M059J (cell line): ENCODE measurements around the gene LAMB2. TPM values are rescaled to one million over a fixed set of nuclear protein-coding genes. Genes with fewer than 3 reads are reported as not detected.

Experiments used
- DNase-seq: peaks from one replicate; pipeline ENCODE4 v3.0.0-alpha.2; 2012; ENCODE audit warnings: low read depth
- total RNA-seq: library from RNA; depleted of rRNA; stranded (reverse); fragments of >200 nt; shearing (Covaris generic); gene quantifications from 2 replicates; pipeline ENCODE4 v1.2.3, GENCODE V29; 2014

The LAMB2 gene
- total RNA-seq, 1 experiment from 2014 or later = 329 TPM

GRCh38 chr3:49161808-49162530 lies 29.1 kb upstream of the LAMB2 start:
- DNase-seq = no peak

- no peak for DNase-seq
These were observed 28.3 kb upstream of the LAMB2 start for GRCh38 chr3:49161197-49161596.

GRCh38 chr3:49158792-49159191 lies 25.9 kb upstream of the LAMB2 start:
- DNase-seq = no peak

DNA sequence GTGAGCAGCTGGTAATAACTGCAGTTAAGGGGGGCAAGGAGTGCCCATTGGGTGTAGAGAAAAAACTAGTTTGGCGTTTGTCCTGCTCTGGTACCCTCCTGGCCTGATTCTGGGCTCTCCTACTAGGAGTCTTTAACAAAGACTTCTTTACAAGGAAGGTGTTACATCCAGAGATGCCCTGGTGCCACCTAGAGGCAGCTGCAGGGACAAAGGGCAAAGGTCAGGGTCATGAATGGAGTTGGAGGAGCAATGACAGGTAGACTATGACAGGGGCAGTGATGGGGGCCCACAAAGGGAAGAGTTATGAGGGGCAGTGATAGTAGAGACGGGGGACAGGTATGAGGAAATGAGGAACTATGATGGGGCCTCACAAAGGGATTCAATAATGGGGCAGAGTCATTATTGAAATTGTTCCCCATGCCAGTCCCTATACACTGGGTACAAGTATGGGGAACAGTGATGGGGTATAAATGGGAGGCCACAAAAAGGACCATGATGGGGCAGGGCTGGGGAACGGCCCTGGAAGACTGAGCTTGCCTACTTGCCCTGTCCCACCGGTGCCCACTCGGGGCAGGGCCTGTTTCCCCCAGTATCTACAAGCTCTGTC lies 25.4 kb upstream of the LAMB2 start:
- peak; percentile 39 for DNase-seq

- DNase-seq = no peak
These were observed 24.4 kb upstream of the LAMB2 start for GRCh38 chr3:49157289-49157688.

- DNase-seq = no peak
These were observed 20.6 kb upstream of the LAMB2 start for GRCh38 chr3:49153349-49153912.

- DNase-seq = no peak
These were observed 18.8 kb upstream of the LAMB2 start for GRCh38 chr3:49151610-49152009.

GRCh38 chr3:49148159-49148558 lies 15.3 kb upstream of the LAMB2 start:
- DNase-seq = no peak

DNA sequence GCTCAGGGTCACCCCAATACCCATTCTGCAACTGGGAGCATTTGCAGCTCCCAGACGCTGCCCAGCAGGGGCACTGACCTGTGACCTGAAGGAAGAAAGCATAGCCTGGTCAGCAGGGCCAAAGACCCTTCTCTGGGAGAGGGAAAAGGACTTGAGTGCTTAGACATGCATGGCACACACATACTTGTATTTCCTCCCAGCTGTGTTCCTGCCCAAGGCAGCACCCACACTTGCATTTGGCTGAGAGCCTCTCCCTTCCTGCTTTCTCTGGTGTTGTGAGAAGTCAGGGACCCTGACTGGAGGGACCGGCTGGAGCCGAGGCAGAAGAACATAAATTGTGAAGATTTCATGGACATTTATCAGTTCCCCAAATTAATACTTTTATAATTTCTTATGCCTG lies 7.2 kb upstream of the LAMB2 start:
- no peak for DNase-seq

DNA sequence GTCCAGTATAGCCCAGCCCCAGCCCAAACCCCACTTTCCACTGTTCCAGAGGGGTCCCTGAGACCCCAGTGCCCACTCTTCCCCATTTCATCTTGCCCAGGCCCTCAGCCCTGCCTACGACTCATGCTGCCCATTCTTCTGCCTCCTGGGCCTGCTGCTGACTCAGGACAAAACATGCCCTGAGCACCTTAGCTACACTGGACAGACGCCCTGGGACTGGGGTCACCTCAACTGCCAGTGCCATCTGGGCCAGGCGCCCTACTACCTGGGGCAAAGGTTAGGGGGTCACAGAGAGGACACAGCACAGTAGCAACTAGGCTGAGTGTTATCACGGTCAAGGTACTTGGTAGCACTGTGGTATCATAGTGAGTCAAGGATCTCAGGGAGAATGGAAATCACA lies 2.6 kb upstream of the LAMB2 start:
- peak; percentile 37 for DNase-seq

DNA sequence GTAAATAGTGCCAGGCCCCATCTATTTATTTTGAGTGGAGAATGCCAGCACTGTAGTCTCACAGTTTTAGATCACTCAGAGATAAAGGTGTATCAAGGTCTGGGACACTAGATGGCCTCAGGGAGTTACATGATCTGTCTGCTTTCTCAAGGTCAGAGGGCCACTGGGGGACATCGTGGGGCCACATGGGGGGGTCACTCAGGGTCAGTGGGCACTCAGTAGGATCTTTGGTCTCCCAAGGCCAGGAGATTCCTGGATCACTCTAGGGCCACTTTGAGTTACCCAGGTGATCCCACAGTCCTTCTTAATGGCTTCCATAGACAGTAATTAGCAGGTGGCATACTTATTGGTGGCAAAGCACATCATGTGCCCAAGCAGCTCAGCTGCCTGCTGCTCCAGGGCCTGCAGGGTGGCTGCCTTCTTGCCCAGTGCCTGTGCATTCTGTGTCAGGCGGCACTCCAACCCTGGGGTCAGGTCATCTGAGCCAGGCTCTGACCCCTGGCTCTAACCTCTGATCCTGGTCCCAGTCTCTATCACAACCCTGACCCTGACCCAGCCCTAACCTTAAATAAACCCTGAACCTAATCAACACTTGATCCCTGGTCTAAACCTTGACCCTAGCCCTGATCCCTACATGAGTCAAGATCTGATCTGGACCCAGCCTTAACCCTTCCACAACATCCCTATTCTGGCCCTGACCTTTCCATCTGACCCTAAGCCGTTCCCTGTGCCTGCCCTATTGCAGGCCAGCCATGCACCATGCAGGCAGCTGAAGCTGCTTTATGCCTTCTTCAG lies 1.8 kb upstream of the LAMB2 start:
- peak; percentile 28 for DNase-seq

DNA sequence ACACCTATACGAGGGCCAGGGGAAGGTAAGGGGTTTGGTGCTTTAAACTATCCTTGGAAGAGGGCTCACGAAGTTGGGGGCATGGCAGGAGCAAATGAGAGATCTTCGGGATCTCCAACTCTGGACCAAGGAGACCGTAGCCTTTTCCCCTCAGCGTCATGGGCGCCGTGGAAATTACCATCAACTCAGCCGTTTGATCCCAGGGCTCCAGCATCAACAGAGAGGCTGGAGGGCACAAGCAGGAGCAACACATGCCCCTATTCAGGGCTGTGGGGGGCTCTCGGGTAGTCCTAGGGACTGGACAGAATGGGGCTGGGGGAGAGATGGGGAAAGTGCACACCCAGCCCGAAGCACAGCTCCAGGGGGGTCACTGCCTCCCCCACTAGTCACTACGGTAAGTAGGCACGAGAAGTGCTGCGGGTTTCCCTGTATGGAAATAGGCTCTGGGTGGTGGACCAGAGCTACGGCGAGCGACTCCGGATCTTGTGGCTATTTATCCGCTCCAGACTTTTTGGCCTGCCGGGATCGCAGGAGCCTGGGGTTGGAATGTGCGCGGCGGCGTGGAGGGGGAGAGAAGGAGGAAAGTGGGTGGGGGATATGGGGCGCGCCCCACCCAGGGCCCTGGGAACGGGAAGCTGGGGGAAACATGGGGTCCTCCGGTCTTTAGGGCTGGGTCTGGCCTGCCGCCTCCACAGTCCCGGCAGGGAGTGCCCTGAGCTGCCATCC lies 539 bp upstream of the LAMB2 start:
- peak; percentile 82 for DNase-seq

DNA sequence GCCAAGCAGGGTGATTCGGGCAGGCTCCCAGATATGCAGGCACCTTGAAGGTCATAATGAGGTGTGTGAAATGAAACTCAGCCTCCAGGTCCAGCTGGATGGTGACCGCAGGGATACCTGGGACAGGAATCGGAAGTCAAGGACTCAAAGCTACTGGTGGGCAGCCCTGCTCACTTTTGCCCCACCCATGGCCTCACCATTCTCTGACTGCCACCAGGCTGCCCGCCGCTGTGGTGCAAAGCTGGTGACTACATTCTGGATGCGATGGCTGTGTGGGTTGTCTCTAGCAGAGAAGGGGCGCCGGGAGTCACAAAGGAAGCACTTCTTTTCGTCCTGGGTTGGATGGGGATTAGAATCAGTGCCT lies 795 bp downstream of the LAMB2 start:
- DNase-seq = no peak

- DNase-seq = no peak
These were observed 1.3 kb downstream of the LAMB2 start for GRCh38 chr3:49131576-49131975.

DNA sequence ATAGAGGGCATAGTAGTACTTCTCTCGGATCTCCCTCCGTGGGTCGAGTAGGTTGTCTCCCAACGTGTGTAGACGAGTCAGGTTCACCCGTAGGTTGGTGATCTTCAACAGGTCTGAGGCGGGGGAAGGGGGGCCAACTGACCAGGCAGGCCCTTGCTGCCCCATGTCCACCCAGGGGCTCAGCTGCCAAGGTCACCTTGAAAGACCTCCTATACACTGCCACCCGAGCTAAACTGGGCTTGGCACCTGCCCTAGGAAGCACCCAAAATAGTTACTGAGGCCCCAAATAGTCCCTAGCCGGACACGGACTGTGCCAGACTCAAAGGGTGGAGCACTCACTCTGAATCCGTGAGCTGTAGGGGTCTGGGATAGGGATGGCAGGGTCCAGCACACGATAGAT lies 1.8 kb downstream of the LAMB2 start:
- DNase-seq = no peak

DNA sequence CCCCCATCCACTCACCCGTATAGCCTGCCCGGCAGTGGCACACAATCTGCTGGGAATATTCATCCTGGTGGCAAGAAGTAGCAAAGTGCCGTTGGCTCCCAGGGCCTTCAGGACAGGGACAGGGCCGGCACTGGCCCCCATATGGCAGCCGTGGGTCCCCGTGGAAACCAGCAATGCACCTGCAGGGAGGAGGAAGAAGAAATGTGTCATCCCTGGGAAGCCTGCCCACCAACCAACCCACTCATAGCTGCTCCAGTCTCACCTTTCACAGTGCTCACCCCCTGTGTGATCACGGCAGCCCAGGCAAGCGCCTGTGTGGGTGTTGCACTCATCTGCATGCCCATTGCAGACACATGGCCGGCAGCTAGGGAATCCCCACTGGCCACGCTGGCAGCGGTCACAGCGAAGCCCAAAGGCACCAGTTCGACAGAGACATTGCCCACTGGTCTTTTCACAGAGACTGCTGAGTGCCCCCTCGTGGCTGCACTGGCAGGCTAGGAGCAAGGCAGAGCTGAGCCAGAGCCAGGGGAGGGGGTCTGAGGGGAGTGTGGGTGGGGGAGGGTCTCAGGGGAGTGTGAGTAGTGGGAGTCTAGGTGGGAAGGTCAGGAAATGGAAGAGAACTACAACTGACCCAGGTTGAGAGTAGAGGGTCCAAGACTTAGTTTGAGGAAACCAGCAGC lies 7.7 kb downstream of the LAMB2 start:
- DNase-seq = no peak

GRCh38 chr3:49124203-49124602 lies 8.6 kb downstream of the LAMB2 start:
- DNase-seq = no peak

DNA sequence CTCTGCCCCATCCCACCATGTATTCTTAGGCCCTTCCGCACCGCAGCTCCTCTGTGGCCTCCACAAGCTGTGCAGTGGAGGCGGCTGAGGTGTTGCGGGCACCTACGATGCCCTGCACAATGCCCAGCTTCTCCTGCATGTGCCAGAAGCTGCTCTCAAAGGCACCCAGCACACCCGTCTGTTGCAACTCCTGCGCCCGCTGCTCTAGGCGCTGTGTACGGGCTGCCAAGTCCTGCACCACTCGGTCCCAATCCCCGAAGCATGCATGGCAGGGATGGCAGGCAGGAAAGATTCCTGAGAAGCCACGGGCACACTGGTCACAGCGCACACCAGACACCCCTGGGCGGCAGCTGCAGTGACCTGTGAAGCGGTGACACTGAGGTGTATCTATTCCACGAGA lies 9.2 kb downstream of the LAMB2 start:
- DNase-seq = no peak

DNA sequence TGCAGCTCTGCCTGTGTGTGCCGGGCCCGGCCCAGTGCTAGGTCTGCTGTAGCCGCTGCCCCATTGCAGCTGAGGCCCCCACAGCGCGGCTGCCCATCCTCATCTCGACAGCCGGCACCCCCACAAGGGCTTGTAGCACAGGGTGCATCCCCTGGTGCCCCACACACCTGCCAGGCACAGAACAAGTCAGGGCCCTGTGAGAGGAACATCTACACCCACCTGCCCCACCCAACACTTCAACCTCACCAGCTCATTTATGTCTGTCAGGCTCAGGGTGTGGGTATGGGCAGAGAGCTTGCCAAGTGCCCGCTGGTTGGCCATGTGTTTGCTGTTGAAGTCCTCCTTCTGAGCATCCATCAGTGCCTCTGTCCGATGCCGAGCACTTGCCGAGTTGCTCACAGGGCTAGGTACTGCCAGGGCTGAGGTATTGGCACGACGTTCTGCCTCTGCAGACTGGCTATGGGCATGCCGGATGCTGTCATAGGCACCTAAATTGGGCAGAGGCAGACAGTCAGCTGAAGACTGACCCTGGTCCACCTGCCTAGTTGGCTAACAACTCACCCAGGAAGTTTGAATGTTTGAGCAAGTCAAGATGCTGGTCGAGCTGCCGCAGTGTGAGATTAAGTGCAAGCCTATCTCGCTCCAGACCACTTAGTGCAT lies 9.8 kb downstream of the LAMB2 start:
- DNase-seq = no peak

- DNase-seq = no peak
These were observed 10.4 kb downstream of the LAMB2 start for GRCh38 chr3:49122451-49122850.

- no peak for DNase-seq
These were observed 10.8 kb downstream of the LAMB2 start for GRCh38 chr3:49122022-49122421.
